Gastroesophageal sphincter (tissue), 4 donors: ENCODE measurements around the gene LRP4. TPM values are rescaled to one million over a fixed set of nuclear protein-coding genes. Genes with fewer than 3 reads are reported as not detected.

Source experiments
- ATAC-seq: fragments of 150-250 bp; one replicate; pipeline ENCODE4 v1.9.1; 2016; ENCODE audit warnings: mild to moderate bottlenecking, moderate library complexity
- H3K27ac ChIP-seq, 4 donors: fragments of 200-600 bp; sonication (generic) in 3 of 4; 1 replicate in 3 of 4; 2 replicates in 1 of 4; pipeline ENCODE4 v1.5.1; 2016 to 2019
- H3K27me3 ChIP-seq: fragments of 200-600 bp; sonication (generic); one replicate; pipeline ENCODE4 v1.5.1; 2019
- H3K36me3 ChIP-seq, 2 donors: fragments of 200-600 bp; sonication (generic); one replicate each; pipeline ENCODE4 v1.5.1; 2019; ENCODE audit warnings: control low read depth in 1 of 2
- H3K4me1 ChIP-seq, 3 donors: fragments of 200-600 bp; sonication (generic); 1 replicate in 2 of 3; 2 replicates in 1 of 3; pipeline ENCODE4 v1.5.1; 2016 to 2019; ENCODE audit warnings: control low read depth in 2 of 3
- H3K4me3 ChIP-seq, 2 donors: fragments of 200-600 bp; sonication (generic); one replicate each; pipeline ENCODE4 v1.5.1; 2019; ENCODE audit warnings: mild to moderate bottlenecking in 1 of 2, moderate library complexity in 1 of 2
- H3K9me3 ChIP-seq, 3 donors: fragments of 200-600 bp; sonication (generic); one replicate each; pipeline ENCODE4 v1.5.1; 2017 to 2019; ENCODE audit warnings: control low read depth in 2 of 3
- CTCF ChIP-seq, 4 experiments: fragments of 200-600 bp in 2 of 4; fragments of 450-650 bp in 2 of 4; sonication (generic) in 1 of 4; IDR thresholded peaks; one replicate each; pipeline ENCODE4 v1.5.1; 2017 to 2019; ENCODE audit warnings: antibody characterized with exemption in 4 of 4, mild to moderate bottlenecking in 2 of 4, moderate library complexity in 2 of 4
- EP300 ChIP-seq: sonication (generic); formaldehyde crosslinking; IDR thresholded peaks from one replicate; pipeline ENCODE4 v1.6.1; 2017; ENCODE audit warnings: antibody characterized with exemption, mild to moderate bottlenecking
- POLR2A ChIP-seq, 2 donors: fragments of 450-650 bp; IDR thresholded peaks; one replicate each; pipeline ENCODE4 v1.6.1; 2017; ENCODE audit warnings: antibody characterized with exemption in 2 of 2, mild to moderate bottlenecking in 2 of 2, moderate library complexity in 1 of 2
- POLR2AphosphoS5 ChIP-seq: sonication (generic); formaldehyde crosslinking; IDR thresholded peaks from one replicate; pipeline ENCODE4 v1.6.1; 2017; ENCODE audit warnings: antibody characterized with exemption
- WGBS, 2 donors: methylation state at CpG; one replicate each; pipeline ENCODE4 v1.1.5; 2018; ENCODE audit warnings: low coverage in 1 of 2; 5-methylcytosine and 5-hydroxymethylcytosine counted together
- total RNA-seq, 4 donors: library from RNA; depleted of rRNA; stranded (reverse); fragments of >200 nt; gene quantifications; one replicate each; pipeline ENCODE4 v1.1.0, GENCODE V29; 2016

LRP4 gene
- total RNA-seq, 4 donors from 2014 or later: 2.6 to 9.8 (median 6.7) TPM

DNA sequence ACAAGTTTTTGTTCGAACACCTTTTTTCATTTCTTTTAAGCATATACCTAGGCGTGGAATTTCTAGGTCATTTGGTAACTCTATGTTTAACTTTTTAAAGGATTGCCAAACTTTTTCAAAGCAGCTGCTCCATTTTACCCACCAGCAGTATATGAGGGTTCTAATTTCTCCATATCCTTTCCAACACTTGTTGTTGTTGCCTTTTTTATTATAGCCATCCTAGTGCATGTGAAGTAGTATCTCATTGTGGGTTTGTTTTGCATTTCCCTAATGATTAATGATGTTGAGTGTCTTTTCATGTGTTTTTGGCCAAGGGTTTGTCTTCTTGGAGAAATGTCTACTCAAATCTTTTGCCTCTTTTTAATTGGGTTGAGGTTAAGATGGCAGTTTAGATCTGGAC is 42.7 kb upstream of the LRP4 start:
- Histone ChIP-seq H3K36me3 (no peaks in the 10 kb centered on the region), H3K4me1 (no peaks in the 10 kb centered on the region), H3K9me3 (no peaks in the 10 kb centered on the region), H3K27ac (no peak overlapping the region), H3K4me3 (no peak overlapping the region), H3K27me3 (no peaks in the 10 kb centered on the region)
- ATAC-seq: no peak
- TF ChIP-seq POLR2A (IDR thresholded peaks at IDR 0.05): no peak
- no peak for TF ChIP-seq CTCF (IDR thresholded peaks at IDR 0.05)
- TF ChIP-seq EP300: no peak
- TF ChIP-seq POLR2AphosphoS5: no peak
- 97 to 100% methylated on average over 2 of the region's 2 CpGs for WGBS, 2 donors

- TF ChIP-seq POLR2A (IDR thresholded peaks at IDR 0.05): no peak
- TF ChIP-seq EP300: no peak
- no peak for TF ChIP-seq CTCF (IDR thresholded peaks at IDR 0.05)
- TF ChIP-seq POLR2AphosphoS5: no peak
- no peaks in the 10 kb centered on the region for H3K4me1 ChIP-seq
- no peaks in the 10 kb centered on the region for H3K27me3 ChIP-seq
- H3K9me3 ChIP-seq: no peaks in the 10 kb centered on the region
- no peak for ATAC-seq
- H3K36me3 ChIP-seq: no peaks in the 10 kb centered on the region
- H3K4me3 ChIP-seq: no peak overlapping the region
- no peak overlapping the region for H3K27ac ChIP-seq
- WGBS, 2 donors: 100% methylated on average over 1 of the region's 1 CpG; no CpG with 5 or more reads in 1 of the 2 donors
These were observed 40.4 kb upstream of the LRP4 start for GRCh38 chr11:46958777-46959176.

GRCh38 chr11:46953093-46953492 is 34.7 kb upstream of the LRP4 start:
- no peaks in the 10 kb centered on the region for H3K9me3 ChIP-seq
- TF ChIP-seq EP300: no peak
- no peak for TF ChIP-seq POLR2AphosphoS5
- TF ChIP-seq CTCF (IDR thresholded peaks at IDR 0.05): no peak
- no peak for TF ChIP-seq POLR2A (IDR thresholded peaks at IDR 0.05)
- H3K4me3 ChIP-seq: no peak overlapping the region
- WGBS, 2 donors: 86 to 94% methylated on average over 4 to 5 of the region's 5 CpGs
- ATAC-seq: no peak
- no peak overlapping the region for H3K27ac ChIP-seq
- peaks cover 0 to 7% (median 0%) of the 10 kb centered on the region in 3 donors for H3K4me1 ChIP-seq
- H3K27me3 ChIP-seq: no peaks in the 10 kb centered on the region
- no peaks in the 10 kb centered on the region for H3K36me3 ChIP-seq

DNA sequence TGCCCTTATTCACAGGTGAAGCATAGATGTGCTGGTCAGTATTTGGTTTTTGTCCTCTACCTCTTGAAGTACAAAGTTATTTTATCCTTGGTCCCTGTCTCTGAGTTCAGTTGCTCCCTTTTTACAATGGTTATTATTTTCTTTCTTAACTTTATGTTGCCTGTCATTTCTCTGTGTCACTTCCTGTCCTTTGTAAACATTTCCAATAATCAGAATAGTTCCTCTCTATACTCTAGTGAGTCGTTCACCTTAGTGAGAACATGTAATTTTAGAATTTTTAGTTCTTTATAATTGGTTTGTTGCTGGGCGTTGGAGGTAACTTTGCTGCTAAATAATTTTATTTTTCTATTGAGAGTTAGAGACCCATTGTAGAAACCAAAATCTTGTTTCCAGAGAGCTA is 34.2 kb upstream of the LRP4 start:
- Histone ChIP-seq H3K9me3 (no peaks in the 10 kb centered on the region), H3K36me3 (no peaks in the 10 kb centered on the region), H3K4me3 (no peak overlapping the region), H3K27me3 (no peaks in the 10 kb centered on the region), H3K4me1 (peaks cover 0 to 11% (median 0%) of the 10 kb centered on the region in 3 donors), H3K27ac (no peak overlapping the region)
- 63 to 79% methylated on average over 1 to 2 of the region's 2 CpGs for WGBS, 2 donors
- ATAC-seq: no peak
- TF ChIP-seq EP300: no peak
- TF ChIP-seq CTCF (IDR thresholded peaks at IDR 0.05): no peak
- no peak for TF ChIP-seq POLR2AphosphoS5
- TF ChIP-seq POLR2A (IDR thresholded peaks at IDR 0.05): no peak

DNA sequence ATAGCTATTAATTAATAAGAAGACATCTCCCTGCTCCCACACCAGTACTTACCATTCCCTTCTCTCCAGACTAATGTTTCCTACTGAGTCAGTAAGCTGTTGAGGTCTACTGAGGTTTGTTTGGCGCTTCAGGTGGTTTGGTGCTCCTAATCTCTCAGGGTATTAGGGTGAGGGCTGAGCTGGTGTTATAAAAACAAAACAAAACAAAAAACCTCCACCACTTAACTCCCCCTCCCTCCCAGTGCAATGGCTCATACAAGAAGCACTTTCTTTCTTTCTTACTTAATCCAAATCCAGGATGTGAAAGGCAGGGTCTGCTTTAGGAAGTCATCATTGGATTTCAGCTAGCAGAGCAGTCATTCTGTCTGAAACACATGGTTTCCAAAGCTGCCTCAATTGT is 33.5 kb upstream of the LRP4 start:
- Histone ChIP-seq H3K27ac (no peak overlapping the region), H3K4me1 (peaks cover 0 to 18% (median 0%) of the 10 kb centered on the region in 3 donors), H3K4me3 (no peak overlapping the region), H3K36me3 (no peaks in the 10 kb centered on the region), H3K9me3 (no peaks in the 10 kb centered on the region), H3K27me3 (no peaks in the 10 kb centered on the region)
- no peak for ATAC-seq
- WGBS, 2 donors: 100% methylated on average over 1 of the region's 1 CpG
- TF ChIP-seq EP300 (no peak), POLR2A (IDR thresholded peaks at IDR 0.05) (no peak), POLR2AphosphoS5 (no peak), CTCF (IDR thresholded peaks at IDR 0.05) (no peak)
